Measurements from ENCODE around the gene EDIL3. TPM values are rescaled to one million over a fixed set of nuclear protein-coding genes. Genes with fewer than 3 reads are reported as not detected.

Gene EDIL3
- total and polyA plus RNA-seq, 2 of the 8 experiments (the other 6 are each of a cell fraction or from before 2014, with no cell fraction given) = 14.7 to 47.2 TPM

- TF ChIP-seq NANOG (IDR thresholded peaks at IDR 0.05; ENCODE audit: insufficient read depth, low read depth, low read length, poor library complexity, severe bottlenecking) (no peak), CREB1 (IDR thresholded peaks at IDR 0.05) (no peak), TBP (IDR thresholded peaks at IDR 0.05; ENCODE audit: low read depth, low read length) (no peak), SUZ12 (IDR thresholded peaks at IDR 0.05; ENCODE audit: low read length) (no peak), BRCA1 (IDR thresholded peaks at IDR 0.05; ENCODE audit: low read depth, low read length) (no peak), MAX (IDR thresholded peaks at IDR 0.05) (no peak), YY1 (IDR thresholded peaks at IDR 0.05; ENCODE audit: low read depth, low read length) (no peak), CEBPB (IDR thresholded peaks at IDR 0.05; ENCODE audit: low read depth, low read length) (no peak), HDAC6 (IDR thresholded peaks at IDR 0.05; ENCODE audit: low read depth, low read length) (no peak)
Measured at GRCh38 chr5:83991566-83992224, 393.0 kb downstream of the EDIL3 start (continued).

Measured in H1 (cell line).